IPS-15b (cell line): ENCODE data around the gene TMEM255B.
A peak's percentile ranks its signal among the peaks of the same experiment; 100 is the strongest.

ENCODE experiments used
- H3K27me3 ChIP-seq: one replicate; pipeline ENCODE4 v1.6.1; 2013; ENCODE audit warnings: low read length; ENCODE audit not compliant: control insufficient read depth, insufficient read depth
- H3K36me3 ChIP-seq: one replicate; pipeline ENCODE4 v1.6.1; 2013; ENCODE audit warnings: low read length; ENCODE audit not compliant: control insufficient read depth, insufficient read depth
- H3K4me1 ChIP-seq: one replicate; pipeline ENCODE4 v1.6.1; 2013; ENCODE audit warnings: mild to moderate bottlenecking, low read length; ENCODE audit not compliant: control insufficient read depth, insufficient read depth
- H3K4me3 ChIP-seq: one replicate; pipeline ENCODE4 v1.5.1; 2013; ENCODE audit warnings: low read depth, low read length
- H3K9ac ChIP-seq: one replicate; pipeline ENCODE4 v1.6.1; 2013; ENCODE audit warnings: low read depth, mild to moderate bottlenecking, low read length
- H3K9me3 ChIP-seq: one replicate; pipeline ENCODE4 v1.6.1; 2013; ENCODE audit warnings: mild to moderate bottlenecking, low read length; ENCODE audit not compliant: control insufficient read depth, insufficient read depth

TMEM255B gene

DNA sequence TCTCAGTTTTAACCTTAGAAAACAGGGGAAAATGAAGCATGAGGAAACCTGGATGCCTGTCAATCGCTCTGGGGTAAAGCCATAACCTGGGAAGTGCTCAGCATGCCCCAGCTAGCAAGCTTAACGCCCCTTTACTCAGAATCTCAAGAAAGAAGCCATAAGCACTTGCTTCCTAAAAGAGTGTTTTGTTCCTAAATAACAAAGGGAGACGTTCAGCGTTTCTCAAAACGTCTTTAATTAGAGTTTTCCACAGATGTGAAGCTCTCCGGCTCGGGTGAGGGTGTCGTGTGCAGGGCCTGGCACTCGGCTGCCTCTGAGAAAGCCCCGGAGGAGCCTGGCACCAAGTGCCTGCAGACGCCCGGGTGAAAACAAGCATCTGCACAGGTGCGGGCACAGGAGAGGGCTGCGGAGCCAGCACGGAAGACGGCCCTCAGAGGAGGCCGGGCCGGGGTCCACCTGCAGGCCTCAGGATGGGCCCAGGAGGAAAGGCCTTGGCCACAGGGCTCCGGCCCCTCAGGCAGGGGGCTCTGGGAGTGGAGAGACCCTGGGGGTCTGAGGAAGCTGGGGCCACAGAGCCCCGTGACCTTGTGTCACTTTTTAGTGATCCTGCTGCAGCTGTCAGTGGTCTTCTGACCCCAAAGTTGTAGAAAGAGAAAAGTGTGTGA, 98.6 kb downstream of the TMEM255B start:
- H3K27me3 ChIP-seq: peaks cover 2% of the 10 kb centered on the region
- no peak overlapping the region for H3K9ac ChIP-seq
- no peaks in the 10 kb centered on the region for H3K36me3 ChIP-seq
- no peaks in the 10 kb centered on the region for H3K9me3 ChIP-seq
- no peak overlapping the region for H3K4me3 ChIP-seq
- H3K4me1 ChIP-seq: peaks cover 16% of the 10 kb centered on the region

DNA sequence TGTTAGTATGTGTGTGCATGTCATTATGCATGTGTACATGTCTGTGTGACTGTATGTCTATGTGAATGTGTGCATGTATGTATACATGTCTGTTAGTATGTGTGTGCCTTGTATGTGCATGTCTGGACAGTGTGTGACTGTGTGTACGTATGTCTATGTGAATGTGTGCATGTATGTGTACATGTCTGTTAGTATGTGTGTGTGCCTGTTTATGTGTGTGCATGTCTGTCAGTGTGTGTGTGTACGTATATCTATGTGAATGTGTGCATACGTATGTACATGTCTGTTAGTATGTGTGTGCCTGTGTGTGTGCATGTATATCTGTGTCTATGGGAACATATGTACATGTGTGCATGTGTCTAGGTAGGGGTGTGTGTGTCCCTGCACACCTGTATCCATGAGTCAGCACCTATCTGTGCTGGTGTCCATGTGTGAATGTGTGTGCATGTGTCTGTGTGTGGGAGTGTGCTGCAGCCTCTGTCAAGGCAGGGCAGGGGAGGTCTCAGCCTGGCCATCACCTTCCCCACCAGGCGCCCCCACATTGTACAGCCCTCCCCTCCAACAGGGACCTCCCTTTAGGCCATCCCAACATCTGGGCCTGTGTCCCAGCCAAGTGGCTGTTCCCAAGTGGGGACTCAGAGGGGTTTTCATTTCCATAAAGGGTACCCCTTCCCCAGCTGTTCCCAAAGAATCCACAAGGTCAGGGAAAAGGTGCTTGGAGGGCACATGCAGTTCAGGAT, 100.5 kb downstream of the TMEM255B start:
- Histone ChIP-seq H3K9ac (peak overlapping the region; percentile 32), H3K27me3 (peaks cover 7% of the 10 kb centered on the region), H3K9me3 (no peaks in the 10 kb centered on the region), H3K4me1 (peaks cover 16% of the 10 kb centered on the region), H3K36me3 (no peaks in the 10 kb centered on the region), H3K4me3 (no peak overlapping the region)

DNA sequence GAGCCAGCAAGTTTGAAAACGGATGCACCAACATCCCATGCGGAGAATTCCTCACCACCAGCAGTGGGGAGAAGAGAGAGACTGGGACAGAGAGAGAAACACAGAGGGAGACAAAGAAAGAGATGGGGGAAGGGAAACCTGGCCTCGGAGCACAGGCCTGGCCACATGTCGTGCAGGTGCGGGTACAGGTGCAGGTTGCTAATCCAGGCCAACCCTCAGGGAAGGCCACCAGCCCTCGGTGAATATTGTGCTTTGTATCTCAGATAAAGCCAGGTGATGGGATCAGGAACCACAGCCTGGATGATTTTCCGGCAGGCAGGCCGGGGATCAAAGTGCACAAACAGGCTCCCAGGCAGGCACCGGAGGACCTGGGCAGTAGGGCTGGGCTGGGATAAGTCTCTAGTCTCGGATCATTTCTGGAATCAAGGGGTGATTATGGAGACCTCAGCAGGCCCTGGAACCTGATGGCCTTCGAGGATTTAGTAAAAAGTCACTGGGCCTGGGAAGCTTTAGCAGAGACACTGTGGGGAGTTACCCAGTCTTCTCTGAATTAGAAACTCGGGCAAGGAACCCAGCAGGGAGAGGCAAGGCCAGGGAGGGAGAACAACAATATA, 101.1 kb downstream of the TMEM255B start:
- Histone ChIP-seq H3K9me3 (no peaks in the 10 kb centered on the region), H3K9ac (peak overlapping the region; percentile 32), H3K27me3 (peaks cover 12% of the 10 kb centered on the region), H3K4me1 (peaks cover 16% of the 10 kb centered on the region), H3K4me3 (no peak overlapping the region), H3K36me3 (no peaks in the 10 kb centered on the region)

DNA sequence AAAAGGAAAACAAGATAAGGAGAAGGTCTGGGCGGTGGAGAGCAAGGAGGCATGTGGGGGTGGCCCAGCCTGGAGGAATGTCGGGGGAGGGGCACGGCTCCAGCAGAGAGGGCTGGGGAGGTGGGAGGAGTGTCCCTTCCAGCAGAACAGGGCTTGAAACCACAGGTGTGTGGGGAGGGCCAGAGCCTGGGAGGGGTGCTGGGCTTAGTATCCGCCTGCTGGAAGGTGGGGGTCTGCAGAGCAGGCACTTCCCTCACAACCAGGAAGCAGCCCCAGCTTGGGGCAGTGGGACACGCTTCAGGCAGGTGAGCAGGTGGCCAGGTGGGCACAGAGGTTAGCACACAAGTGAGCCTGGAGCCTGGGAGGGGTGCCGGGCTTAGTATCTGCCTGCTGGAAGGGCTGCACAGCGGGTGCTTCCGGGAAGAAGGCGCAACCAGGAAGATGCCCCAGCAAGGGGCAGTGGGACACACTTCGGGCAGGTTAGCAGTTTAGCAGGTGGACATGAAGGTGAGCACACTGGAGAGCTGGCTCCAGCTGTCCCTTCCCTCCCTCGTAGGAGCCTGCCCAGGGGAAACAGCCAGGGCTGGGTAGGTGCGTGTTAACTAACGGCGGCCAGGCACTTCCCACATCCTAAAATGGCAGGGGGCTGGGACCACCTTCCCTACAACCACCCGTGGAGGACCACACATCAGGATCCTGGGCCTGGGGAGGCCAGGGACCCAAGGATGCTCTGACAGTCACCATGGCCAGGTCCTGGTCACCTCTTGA, 101.8 kb downstream of the TMEM255B start:
- Histone ChIP-seq H3K36me3 (no peaks in the 10 kb centered on the region), H3K4me3 (no peak overlapping the region), H3K27me3 (peaks cover 18% of the 10 kb centered on the region), H3K4me1 (peaks cover 16% of the 10 kb centered on the region), H3K9me3 (no peaks in the 10 kb centered on the region), H3K9ac (no peak overlapping the region)

DNA sequence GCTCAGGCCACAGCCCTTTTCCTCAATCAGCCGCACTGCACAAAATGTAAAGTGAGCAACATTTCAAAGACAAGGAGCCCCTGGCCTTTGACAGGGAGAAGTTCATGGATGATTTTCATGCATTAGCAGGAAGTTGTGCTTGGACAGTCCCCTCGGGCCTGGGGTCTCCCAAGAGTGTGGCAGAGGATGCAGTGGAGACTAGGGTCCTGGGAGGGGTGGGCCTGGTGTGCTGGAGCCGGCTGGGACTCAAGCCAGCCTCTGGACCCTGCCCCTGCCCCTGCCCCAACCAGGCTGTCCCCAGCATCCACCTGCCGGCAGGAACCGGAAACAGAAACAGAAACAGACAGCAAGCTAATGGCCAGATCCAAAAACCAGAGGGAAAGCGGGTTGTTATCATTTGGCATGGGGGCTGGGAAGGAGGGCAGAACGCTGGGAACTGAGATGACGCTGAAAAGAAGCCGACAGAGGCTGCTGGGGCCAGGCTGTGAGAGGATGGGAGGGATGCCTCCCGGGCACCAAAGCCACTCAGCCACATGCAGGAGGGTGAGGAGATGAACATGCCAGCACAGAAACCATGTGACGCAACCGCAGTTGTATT, 102.5 kb downstream of the TMEM255B start:
- H3K9ac ChIP-seq: no peak overlapping the region
- no peaks in the 10 kb centered on the region for H3K36me3 ChIP-seq
- H3K27me3 ChIP-seq: peaks cover 23% of the 10 kb centered on the region
- H3K4me3 ChIP-seq: no peak overlapping the region
- peaks cover 16% of the 10 kb centered on the region for H3K4me1 ChIP-seq
- no peaks in the 10 kb centered on the region for H3K9me3 ChIP-seq

DNA sequence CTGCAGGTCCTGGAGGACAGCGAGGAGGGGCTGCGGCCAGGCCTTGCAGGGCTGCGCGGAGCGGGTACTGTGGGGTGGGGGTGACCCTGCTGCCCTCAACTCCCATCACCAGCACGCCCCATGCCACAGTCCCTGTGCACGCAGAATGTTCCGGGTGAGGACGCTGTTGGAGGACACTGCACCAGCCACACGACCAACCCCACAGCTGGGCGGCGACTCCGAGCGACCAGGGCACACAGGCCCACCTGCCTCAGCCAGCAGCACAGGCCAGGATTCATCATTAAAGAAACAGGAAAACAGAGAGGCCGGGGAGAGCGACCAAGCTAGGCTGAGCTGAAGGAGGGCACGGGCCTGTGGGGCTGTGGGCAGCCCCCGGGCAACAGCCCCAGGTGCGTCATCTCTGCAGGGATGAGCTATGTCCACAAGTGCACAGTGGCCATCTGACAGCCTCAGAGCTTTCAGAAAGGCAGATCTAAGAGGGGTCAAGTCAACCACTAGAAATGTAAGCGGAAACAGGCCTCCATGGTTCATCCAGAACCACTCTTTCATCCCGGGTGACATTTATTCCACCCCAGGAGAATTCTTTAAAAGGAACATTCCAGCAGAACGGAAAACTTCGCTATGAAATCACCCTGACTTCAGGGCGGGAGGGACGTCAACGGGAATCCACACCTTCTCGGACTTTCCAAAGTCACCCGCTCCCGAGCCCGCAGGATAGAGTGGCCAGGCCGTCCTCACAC, 103.3 kb downstream of the TMEM255B start:
- H3K9ac ChIP-seq: no peak overlapping the region
- peak overlapping the region; percentile 56 for H3K4me3 ChIP-seq
- peaks cover 23% of the 10 kb centered on the region for H3K27me3 ChIP-seq
- no peaks in the 10 kb centered on the region for H3K36me3 ChIP-seq
- peaks cover 16% of the 10 kb centered on the region for H3K4me1 ChIP-seq
- no peaks in the 10 kb centered on the region for H3K9me3 ChIP-seq

DNA sequence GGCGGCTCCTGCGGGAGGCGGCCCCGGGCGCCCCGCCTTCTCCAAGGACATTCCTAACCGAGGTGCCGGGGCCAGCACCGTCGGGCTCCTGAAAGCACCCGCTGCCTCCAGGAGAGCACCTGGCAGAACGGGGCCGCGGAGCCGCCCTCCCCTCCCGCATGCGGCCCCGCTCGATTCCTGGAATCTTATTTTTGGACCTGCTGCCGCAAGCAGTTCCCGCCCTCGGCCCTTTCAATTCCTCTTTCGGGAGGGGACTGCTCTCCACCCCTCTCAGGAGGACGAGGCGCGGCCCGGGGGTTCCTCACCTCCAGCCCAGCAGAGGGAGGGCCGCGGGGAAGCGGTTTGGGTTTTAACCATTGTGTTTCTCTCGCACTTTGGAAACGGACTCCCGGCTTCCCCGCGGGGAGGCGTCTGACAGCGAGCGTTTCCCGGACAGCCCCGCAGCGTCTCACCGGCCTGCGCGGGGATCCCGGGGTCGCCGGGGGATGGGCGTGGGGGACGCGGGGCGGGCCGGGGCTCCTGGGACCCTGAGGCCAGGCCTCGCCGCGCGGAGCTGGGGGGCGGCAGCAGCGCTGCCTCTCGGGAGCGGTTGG, 104.0 kb downstream of the TMEM255B start:
- peaks cover 23% of the 10 kb centered on the region for H3K27me3 ChIP-seq
- peak overlapping the region; percentile 56 for H3K4me3 ChIP-seq
- no peaks in the 10 kb centered on the region for H3K9me3 ChIP-seq
- H3K9ac ChIP-seq: no peak overlapping the region
- H3K36me3 ChIP-seq: no peaks in the 10 kb centered on the region
- H3K4me1 ChIP-seq: peaks cover 16% of the 10 kb centered on the region

DNA sequence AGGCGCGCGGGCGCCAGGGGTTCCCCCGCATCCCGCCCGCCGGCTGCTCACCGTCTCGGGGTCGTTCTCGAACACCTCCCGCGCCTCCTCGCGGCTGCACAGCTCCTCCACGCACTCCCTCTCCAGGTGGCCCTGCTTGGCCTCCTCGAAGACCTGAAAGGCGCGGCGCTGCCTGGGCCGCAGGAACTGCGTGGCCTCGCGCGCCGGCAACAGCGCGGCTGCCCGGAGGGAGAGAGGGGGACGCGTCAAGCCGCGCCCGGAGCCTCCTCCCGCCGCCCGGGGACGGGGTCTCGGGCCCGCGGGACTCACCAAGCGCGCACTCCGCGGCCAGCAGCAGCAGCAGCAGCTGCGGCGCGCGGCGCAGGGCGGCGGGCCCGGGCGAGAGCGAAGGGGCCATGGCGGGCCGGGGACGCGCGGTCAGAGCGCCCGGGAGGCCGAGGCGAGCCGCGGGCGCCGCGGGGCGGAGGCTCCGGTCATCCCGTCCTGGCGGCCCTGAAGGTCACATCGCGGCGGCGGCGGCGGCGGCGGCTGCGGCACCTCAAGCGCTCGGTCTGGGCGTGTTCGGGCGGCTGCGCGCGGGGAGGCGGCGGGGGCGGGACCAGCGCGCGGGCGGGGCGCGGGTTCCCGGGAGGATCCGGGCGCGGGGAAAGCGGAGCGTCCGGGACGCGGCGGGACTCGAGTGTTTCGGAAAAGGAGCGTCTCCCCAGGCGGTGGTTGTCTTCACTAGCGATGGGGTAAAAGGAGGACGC, 104.7 kb downstream of the TMEM255B start, which contains the start of gene GAS6:
GAS6 (minus strand) TSS at position 553 of the 749 bp plus-strand sequence; CDS start at position 397, 156 bp downstream.
- no peaks in the 10 kb centered on the region for H3K9me3 ChIP-seq
- peak within 1 kb of the TSS; percentile 56 for H3K4me3 ChIP-seq
- peaks cover 23% of the 10 kb centered on the region for H3K27me3 ChIP-seq
- peaks cover 16% of the 10 kb centered on the region for H3K4me1 ChIP-seq
- no peaks in the 10 kb centered on the region for H3K36me3 ChIP-seq
- no peak within 1 kb of the TSS for H3K9ac ChIP-seq

DNA sequence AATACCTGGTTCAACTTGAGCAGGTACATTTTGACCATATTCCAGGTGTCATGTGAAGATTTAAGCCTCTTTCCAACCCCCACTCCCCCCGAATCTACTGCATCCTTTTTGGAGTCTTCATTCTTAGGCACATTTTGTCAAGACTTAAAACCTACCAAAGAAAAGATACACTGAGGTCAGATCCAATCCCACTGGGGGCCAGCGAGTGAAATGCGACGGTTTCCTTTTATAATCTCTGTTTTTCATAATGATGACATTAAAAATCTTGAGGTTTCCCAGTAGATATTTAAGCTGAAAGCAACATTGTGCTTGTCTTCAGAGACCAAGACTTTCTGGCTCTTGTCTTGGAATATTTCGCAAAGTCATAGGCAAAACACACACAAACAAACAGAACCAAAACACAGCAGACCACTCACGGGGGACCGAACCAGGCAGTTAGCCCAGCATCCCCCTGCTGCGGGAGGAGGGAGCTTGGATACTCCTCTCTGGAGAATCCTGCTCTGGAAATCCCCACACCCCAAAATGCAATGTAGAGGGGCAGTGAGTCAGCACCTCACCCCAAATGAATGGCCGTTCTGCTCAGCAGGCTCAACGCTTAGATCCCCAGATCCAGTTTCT, 105.4 kb downstream of the TMEM255B start:
- Histone ChIP-seq H3K4me3 (peak overlapping the region; percentile 40), H3K36me3 (no peaks in the 10 kb centered on the region), H3K4me1 (peaks cover 15% of the 10 kb centered on the region), H3K9me3 (no peaks in the 10 kb centered on the region), H3K9ac (no peak overlapping the region), H3K27me3 (peaks cover 23% of the 10 kb centered on the region)

DNA sequence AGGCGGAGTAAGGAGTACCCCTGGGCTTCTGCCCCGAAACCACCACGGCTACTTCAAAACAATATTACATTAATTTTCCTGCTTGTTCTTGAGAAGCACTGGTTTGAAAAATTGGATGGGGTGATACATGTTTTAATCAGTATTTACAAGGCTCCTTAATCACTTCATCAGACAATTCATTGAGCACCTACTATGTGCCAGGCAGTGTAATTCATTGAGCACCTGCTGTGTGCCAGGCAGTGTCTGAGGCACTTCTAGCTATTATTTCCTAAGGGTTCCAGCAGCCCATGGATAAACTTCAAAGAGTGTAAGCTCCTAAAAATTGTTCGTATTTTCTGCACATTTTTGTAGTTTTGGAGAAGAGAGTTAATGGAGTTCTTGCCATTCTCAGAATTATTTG, 106.4 kb downstream of the TMEM255B start:
- H3K9ac ChIP-seq: no peak overlapping the region
- H3K9me3 ChIP-seq: no peaks in the 10 kb centered on the region
- H3K4me3 ChIP-seq: no peak overlapping the region
- H3K36me3 ChIP-seq: no peaks in the 10 kb centered on the region
- H3K4me1 ChIP-seq: peaks cover 7% of the 10 kb centered on the region
- peaks cover 23% of the 10 kb centered on the region for H3K27me3 ChIP-seq
